Embryonic facial prominence (tissue), 1 donor: ENCODE results near the gene ADH5.
"Not testable (repeated sequence)": the region's sequence is repeated elsewhere in the genome, so short reads cannot be mapped to it uniquely, and the experiment has no call there.

Source experiments
- DNase-seq: peaks from one replicate; pipeline ENCODE4 v3.0.0-alpha.2; 2016; ENCODE audit errors: extremely low spot score

ADH5 gene

GRCh38 chr4:99088481-99089365, at the start of gene ADH5:
ADH5 (minus strand) TSS chr4:99088788; CDS start chr4:99088700, 88 bp downstream.
- DNase-seq: peak; percentile 65

GRCh38 chr4:99136329-99136728, 47.7 kb upstream of the ADH5 start:
- no peak for DNase-seq

GRCh38 chr4:99135541-99136162, 47.1 kb upstream of the ADH5 start:
- no peak for DNase-seq

GRCh38 chr4:99134586-99134985, 46.0 kb upstream of the ADH5 start:
- no peak for DNase-seq

GRCh38 chr4:99131378-99131777, 42.8 kb upstream of the ADH5 start:
- DNase-seq: no peak

GRCh38 chr4:99126376-99126775, 37.8 kb upstream of the ADH5 start:
- DNase-seq: no peak

GRCh38 chr4:99121008-99121407, 32.4 kb upstream of the ADH5 start:
- no peak for DNase-seq

GRCh38 chr4:99120501-99120900, 31.9 kb upstream of the ADH5 start:
- no peak for DNase-seq

- no peak for DNase-seq
Observed at GRCh38 chr4:99117876-99118693, 29.5 kb upstream of the ADH5 start.

GRCh38 chr4:99117122-99117841, 28.7 kb upstream of the ADH5 start:
- not testable (repeated sequence) for DNase-seq

GRCh38 chr4:99109286-99109685, 20.7 kb upstream of the ADH5 start:
- DNase-seq: not testable (repeated sequence)

GRCh38 chr4:99104153-99104552, 15.6 kb upstream of the ADH5 start:
- DNase-seq: no peak

- no peak for DNase-seq
Observed at GRCh38 chr4:99103166-99103565, 14.6 kb upstream of the ADH5 start.

- no peak for DNase-seq
Observed at GRCh38 chr4:99102634-99103033, 14.0 kb upstream of the ADH5 start.

GRCh38 chr4:99100876-99101275, 12.3 kb upstream of the ADH5 start:
- no peak for DNase-seq

GRCh38 chr4:99099814-99100213, 11.2 kb upstream of the ADH5 start:
- DNase-seq: not testable (repeated sequence)

GRCh38 chr4:99099311-99099710, 10.7 kb upstream of the ADH5 start:
- no peak for DNase-seq

GRCh38 chr4:99091841-99092240, 3.3 kb upstream of the ADH5 start:
- not testable (repeated sequence) for DNase-seq

GRCh38 chr4:99091216-99091575, 2.6 kb upstream of the ADH5 start:
- no peak for DNase-seq

GRCh38 chr4:99090481-99091215, 2.1 kb upstream of the ADH5 start:
- DNase-seq: no peak

GRCh38 chr4:99088023-99088449, 552 bp downstream of the ADH5 start:
- DNase-seq: no peak
